NAMALWA (cell line): ENCODE measurements around the gene VSIG2.

Experiments
- DNase-seq: peaks from one replicate; pipeline ENCODE4 v3.0.0-alpha.2; 2015; ENCODE audit warnings: low spot score

The VSIG2 gene

GRCh38 chr11:124748481-124749343 is 3.3 kb downstream of the VSIG2 start:
- DNase-seq = no peak

GRCh38 chr11:124748100-124748418 is 4.0 kb downstream of the VSIG2 start:
- DNase-seq = no peak

- no peak for DNase-seq
These were observed 4.5 kb downstream of the VSIG2 start for GRCh38 chr11:124747406-124748099.

- peak; percentile 88 for DNase-seq
These were observed 5.3 kb downstream of the VSIG2 start for GRCh38 chr11:124746621-124747243.

GRCh38 chr11:124745835-124746620 is 6.0 kb downstream of the VSIG2 start:
- peak; percentile 46 for DNase-seq

GRCh38 chr11:124745270-124745834 is 6.7 kb downstream of the VSIG2 start:
- no peak for DNase-seq

- DNase-seq = no peak
These were observed 9.0 kb downstream of the VSIG2 start for GRCh38 chr11:124743050-124743449.

- DNase-seq = no peak
These were observed 9.5 kb downstream of the VSIG2 start for GRCh38 chr11:124742555-124742954.

- DNase-seq = peak; percentile 40
These were observed 11.7 kb downstream of the VSIG2 start for GRCh38 chr11:124740277-124740882.

- peak; percentile 91 for DNase-seq
These were observed 12.4 kb downstream of the VSIG2 start, which contains the start of gene NRGN for GRCh38 chr11:124739479-124740276. NRGN (plus strand) TSS chr11:124739942; CDS start chr11:124740085, 143 bp downstream.

GRCh38 chr11:124738713-124739478 is 13.2 kb downstream of the VSIG2 start:
- no peak for DNase-seq

- DNase-seq = no peak
These were observed 14.3 kb downstream of the VSIG2 start for GRCh38 chr11:124737638-124738305.

- DNase-seq = no peak
These were observed 15.3 kb downstream of the VSIG2 start for GRCh38 chr11:124736736-124737135.

- no peak for DNase-seq
These were observed 19.8 kb downstream of the VSIG2 start for GRCh38 chr11:124732230-124732629.

GRCh38 chr11:124729571-124729970 is 22.5 kb downstream of the VSIG2 start:
- DNase-seq = no peak

- DNase-seq = no peak
These were observed 23.9 kb downstream of the VSIG2 start for GRCh38 chr11:124728134-124728533.

GRCh38 chr11:124727474-124727873 is 24.6 kb downstream of the VSIG2 start:
- DNase-seq = no peak

GRCh38 chr11:124725719-124726105 is 26.3 kb downstream of the VSIG2 start:
- DNase-seq = no peak
